ENCODE results near the gene SLC17A2.

DNA sequence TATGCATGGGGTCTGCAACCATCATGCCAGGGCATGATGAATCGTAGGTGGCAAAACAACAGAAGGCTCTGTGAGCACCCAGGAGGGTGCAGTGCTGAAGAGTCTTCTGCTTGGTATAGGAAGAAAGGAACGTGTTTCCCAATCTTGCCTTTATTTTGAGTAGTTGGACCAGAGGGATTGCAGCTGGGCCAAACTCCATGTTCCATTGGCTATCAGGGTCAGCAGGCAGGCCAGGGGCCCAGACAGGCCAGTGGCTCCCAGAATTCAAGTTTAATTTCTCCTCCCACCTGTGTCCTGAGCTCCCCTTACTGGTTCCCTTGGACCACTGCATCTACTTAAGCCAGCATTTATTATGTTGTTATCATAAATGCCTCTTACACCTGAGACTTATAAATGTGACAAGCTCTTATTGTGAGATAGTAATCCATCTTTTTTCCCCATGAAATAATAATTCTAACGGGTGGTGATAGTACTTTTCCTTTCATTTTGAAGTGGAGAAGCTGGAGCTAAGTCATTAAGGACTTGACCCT is 31.2 kb upstream of the SLC17A2 start:
- no peak for TF ChIP-seq CHD1 (IDR thresholded peaks at IDR 0.05; ENCODE audit: low read depth, low read length)
- no peak for TF ChIP-seq CTCF (conservative IDR thresholded peaks at IDR 0.05; ENCODE audit: low read depth, low read length)
- no peak for TF ChIP-seq SMC3 (IDR thresholded peaks at IDR 0.05; ENCODE audit: low read depth, low read length)
- no peak for TF ChIP-seq POLR2A (IDR thresholded peaks at IDR 0.05; ENCODE audit: low read depth, low read length)
- TF ChIP-seq MXI1 (IDR thresholded peaks at IDR 0.05; ENCODE audit: borderline replicate concordance, low read depth, low read length): no peak

Measured in IMR-90 (cell line).